Activated CD4-positive, alpha-beta T cell treated with anti-CD3 and anti-CD28 coated beads, Interleukin-2, amount 50 U/mL, for 24 hours (primary cell): ENCODE measurements around the gene THBS3.
"Not testable (repeated sequence)": the region's sequence is repeated elsewhere in the genome, so short reads cannot be mapped to it uniquely, and the experiment has no call there.

Experiments used
- DNase-seq, 2 donors: peaks; one replicate each; pipeline ENCODE4 v3.0.0-alpha.2; 2020; ENCODE audit warnings: low read depth in 1 of 2, low spot score in 1 of 2

The THBS3 gene

GRCh38 chr1:155208541-155209311 lies 1.0 kb upstream of the THBS3 start, which contains the start of gene MTX1:
TSS of gene MTX1 (plus strand) at chr1:155208695. CDS start at chr1:155208805, 110 bp downstream.
- DNase-seq, result peak; percentile 67 to 83

- peak; percentile 88 for DNase-seq
These were observed 549 bp downstream of the THBS3 start for GRCh38 chr1:155206891-155207805.

- DNase-seq, result no peak
These were observed 1.6 kb downstream of the THBS3 start for GRCh38 chr1:155205969-155206593.

- no peak for DNase-seq
These were observed 2.7 kb downstream of the THBS3 start for GRCh38 chr1:155205035-155205434.

- DNase-seq, result no peak
These were observed 4.8 kb downstream of the THBS3 start for GRCh38 chr1:155202731-155203515.

GRCh38 chr1:155202198-155202597 lies 5.5 kb downstream of the THBS3 start:
- no peak for DNase-seq

GRCh38 chr1:155200920-155201319 lies 6.8 kb downstream of the THBS3 start:
- no peak for DNase-seq

- no peak for DNase-seq
These were observed 7.9 kb downstream of the THBS3 start for GRCh38 chr1:155199792-155200191.

GRCh38 chr1:155198547-155198906 lies 9.2 kb downstream of the THBS3 start:
- no peak for DNase-seq

GRCh38 chr1:155197901-155198546 lies 9.7 kb downstream of the THBS3 start:
- no peak for DNase-seq

GRCh38 chr1:155196893-155197638 lies 10.6 kb downstream of the THBS3 start:
- no peak for DNase-seq

GRCh38 chr1:155196103-155196892 lies 11.4 kb downstream of the THBS3 start:
- DNase-seq, result no peak

- DNase-seq, result no peak
These were observed 12.2 kb downstream of the THBS3 start for GRCh38 chr1:155195201-155196102.

- DNase-seq, result not testable (repeated sequence)
These were observed 13.8 kb downstream of the THBS3 start for GRCh38 chr1:155193991-155194240.

- DNase-seq, result peak; percentile 61 to 65
These were observed 14.3 kb downstream of the THBS3 start for GRCh38 chr1:155193275-155193990.

- DNase-seq, result no peak
These were observed 15.1 kb downstream of the THBS3 start for GRCh38 chr1:155192346-155193274.
